Right lobe of liver (tissue), 4 donors: ENCODE results near the gene ADGRL4.
"Not testable (repeated sequence)": the region's sequence is repeated elsewhere in the genome, so short reads cannot be mapped to it uniquely, and the experiment has no call there.

Source experiments
- POLR2A ChIP-seq: fragments of 450-650 bp; IDR thresholded peaks from one replicate; pipeline ENCODE4 v1.6.1; 2017; ENCODE audit warnings: antibody characterized with exemption, mild to moderate bottlenecking
- TF ChIP-seq, protein P1 (sequence below), 4 donors: fragments of 200-600 bp in 3 of 4; fragments of 450-650 bp in 1 of 4; IDR thresholded peaks; one replicate each; pipeline versions ENCODE4 v1.5.1 to v1.8.0; 2016 to 2022; ENCODE audit warnings: antibody characterized with exemption in 4 of 4, mild to moderate bottlenecking in 2 of 4
- donor health status: DM: no; HTN: no; CAD: no.
- donor health status: DM: no; HTN: no; CAD: no.
- donor health status: DM: no; HTN: yes; CAD: no.

- TF ChIP-seq, protein P1, sequence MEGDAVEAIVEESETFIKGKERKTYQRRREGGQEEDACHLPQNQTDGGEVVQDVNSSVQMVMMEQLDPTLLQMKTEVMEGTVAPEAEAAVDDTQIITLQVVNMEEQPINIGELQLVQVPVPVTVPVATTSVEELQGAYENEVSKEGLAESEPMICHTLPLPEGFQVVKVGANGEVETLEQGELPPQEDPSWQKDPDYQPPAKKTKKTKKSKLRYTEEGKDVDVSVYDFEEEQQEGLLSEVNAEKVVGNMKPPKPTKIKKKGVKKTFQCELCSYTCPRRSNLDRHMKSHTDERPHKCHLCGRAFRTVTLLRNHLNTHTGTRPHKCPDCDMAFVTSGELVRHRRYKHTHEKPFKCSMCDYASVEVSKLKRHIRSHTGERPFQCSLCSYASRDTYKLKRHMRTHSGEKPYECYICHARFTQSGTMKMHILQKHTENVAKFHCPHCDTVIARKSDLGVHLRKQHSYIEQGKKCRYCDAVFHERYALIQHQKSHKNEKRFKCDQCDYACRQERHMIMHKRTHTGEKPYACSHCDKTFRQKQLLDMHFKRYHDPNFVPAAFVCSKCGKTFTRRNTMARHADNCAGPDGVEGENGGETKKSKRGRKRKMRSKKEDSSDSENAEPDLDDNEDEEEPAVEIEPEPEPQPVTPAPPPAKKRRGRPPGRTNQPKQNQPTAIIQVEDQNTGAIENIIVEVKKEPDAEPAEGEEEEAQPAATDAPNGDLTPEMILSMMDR (IDR thresholded peaks at IDR 0.05) = not testable (repeated sequence)
- TF ChIP-seq POLR2A = not testable (repeated sequence)
Observed at GRCh38 chr1:78872801-78873200, 133.7 kb downstream of the ADGRL4 start.
